ENCODE results near the gene PTRH1.

PTRH1 gene

GRCh38 chr9:127667127-127667844 lies 48.2 kb downstream of the PTRH1 start:
- H3K4me2 ChIP-seq (ENCODE audit: low read length, poor library complexity, severe bottlenecking) = no peak overlapping the region
- no peak overlapping the region for H4K91ac ChIP-seq (ENCODE audit: low read length)
- H2BK120ac ChIP-seq (ENCODE audit: low read depth, low read length) = no peak overlapping the region
- no peaks in the 10 kb centered on the region for H3K4me1 ChIP-seq (ENCODE audit: control insufficient read depth, insufficient read depth, low read depth, low read length)
- H3K23ac ChIP-seq (ENCODE audit: low read length in 2 of 2) = no peak overlapping the region
- H3K14ac ChIP-seq (ENCODE audit: low read length in 2 of 2) = no peak overlapping the region
- no peak overlapping the region for H3K9ac ChIP-seq (ENCODE audit: low read length)
- no peak overlapping the region for H2AFZ ChIP-seq (ENCODE audit: low read depth, low read length)
- H3K79me1 ChIP-seq (replicated peaks; ENCODE audit: low read length, poor library complexity, severe bottlenecking) = no peaks in the 10 kb centered on the region
- no peak overlapping the region for H3K27ac ChIP-seq (ENCODE audit: low read length, poor library complexity, severe bottlenecking)
- no peak overlapping the region for H2AK5ac ChIP-seq (ENCODE audit: low read length, severe bottlenecking)
- DNase-seq = no peak
- no peaks in the 10 kb centered on the region for H3K27me3 ChIP-seq (ENCODE audit: control insufficient read depth in 1 of 2, insufficient read depth in 1 of 2, low read length in 2 of 2)
- no peak overlapping the region for H2BK12ac ChIP-seq (ENCODE audit: low read length in 2 of 2)
- peaks cover 51 to 92% of the 10 kb centered on the region in 2 experiments for H3K36me3 ChIP-seq (ENCODE audit: control insufficient read depth in 1 of 2, insufficient read depth in 2 of 2, low read depth in 1 of 2, low read length in 2 of 2)
- H2BK15ac ChIP-seq (ENCODE audit: low read depth, poor library complexity, severe bottlenecking) = no peak overlapping the region
- no peak overlapping the region for H3K18ac ChIP-seq (ENCODE audit: low read depth in 1 of 2, low read length in 2 of 2)
- WGBS = 92% methylated on average over 3 of the region's 3 CpGs
- no peak overlapping the region for H4K8ac ChIP-seq (ENCODE audit: low read length)
- H3K4ac ChIP-seq (ENCODE audit: low read depth in 1 of 2, low read length in 2 of 2) = no peak overlapping the region
- no peaks in the 10 kb centered on the region for H3K9me3 ChIP-seq (ENCODE audit: control insufficient read depth, low read length)
- H3K4me3 ChIP-seq (ENCODE audit: insufficient read depth in 1 of 2, low read depth in 1 of 2, low read length in 2 of 2) = no peak overlapping the region
- no peak overlapping the region for H2BK5ac ChIP-seq (ENCODE audit: low read depth, low read length, poor library complexity, severe bottlenecking)

- H2BK12ac ChIP-seq (ENCODE audit: low read length in 2 of 2) = no peak overlapping the region
- no peak overlapping the region for H2BK5ac ChIP-seq (ENCODE audit: low read depth, low read length, poor library complexity, severe bottlenecking)
- no peaks in the 10 kb centered on the region for H3K27me3 ChIP-seq (ENCODE audit: control insufficient read depth in 1 of 2, insufficient read depth in 1 of 2, low read length in 2 of 2)
- H3K27ac ChIP-seq (ENCODE audit: low read length, poor library complexity, severe bottlenecking) = no peak overlapping the region
- no peak overlapping the region for H4K91ac ChIP-seq (ENCODE audit: low read length)
- H2AK5ac ChIP-seq (ENCODE audit: low read length, severe bottlenecking) = no peak overlapping the region
- H2AFZ ChIP-seq (ENCODE audit: low read depth, low read length) = no peak overlapping the region
- H3K4ac ChIP-seq (ENCODE audit: low read depth in 1 of 2, low read length in 2 of 2) = no peak overlapping the region
- H2BK15ac ChIP-seq (ENCODE audit: low read depth, poor library complexity, severe bottlenecking) = no peak overlapping the region
- peak overlapping the region; percentile 62 for H3K9ac ChIP-seq (ENCODE audit: low read length)
- no peaks in the 10 kb centered on the region for H3K9me3 ChIP-seq (ENCODE audit: control insufficient read depth, low read length)
- no peak overlapping the region for H3K4me3 ChIP-seq (ENCODE audit: insufficient read depth in 1 of 2, low read depth in 1 of 2, low read length in 2 of 2)
- no peaks in the 10 kb centered on the region for H3K79me1 ChIP-seq (replicated peaks; ENCODE audit: low read length, poor library complexity, severe bottlenecking)
- no peak overlapping the region for H3K23ac ChIP-seq (ENCODE audit: low read length in 2 of 2)
- no peak overlapping the region for H4K8ac ChIP-seq (ENCODE audit: low read length)
- peaks cover 44 to 92% of the 10 kb centered on the region in 2 experiments for H3K36me3 ChIP-seq (ENCODE audit: control insufficient read depth in 1 of 2, insufficient read depth in 2 of 2, low read depth in 1 of 2, low read length in 2 of 2)
- DNase-seq = no peak
- 78% methylated on average over 10 of the region's 10 CpGs for WGBS
- H3K18ac ChIP-seq (ENCODE audit: low read depth in 1 of 2, low read length in 2 of 2) = no peak overlapping the region
- H3K14ac ChIP-seq (ENCODE audit: low read length in 2 of 2) = no peak overlapping the region
- no peaks in the 10 kb centered on the region for H3K4me1 ChIP-seq (ENCODE audit: control insufficient read depth, insufficient read depth, low read depth, low read length)
- no peak overlapping the region for H3K4me2 ChIP-seq (ENCODE audit: low read length, poor library complexity, severe bottlenecking)
- H2BK120ac ChIP-seq (ENCODE audit: low read depth, low read length) = no peak overlapping the region
Observed at GRCh38 chr9:127664678-127665507, 50.6 kb downstream of the PTRH1 start.

- Histone ChIP-seq H3K36me3 (ENCODE audit: control insufficient read depth in 1 of 2, insufficient read depth in 2 of 2, low read depth in 1 of 2, low read length in 2 of 2) (peaks cover 45 to 94% of the 10 kb centered on the region in 2 experiments), H3K27ac (ENCODE audit: low read length, poor library complexity, severe bottlenecking) (no peak overlapping the region), H2BK12ac (ENCODE audit: low read length in 2 of 2) (no peak overlapping the region), H3K27me3 (ENCODE audit: control insufficient read depth in 1 of 2, insufficient read depth in 1 of 2, low read length in 2 of 2) (no peaks in the 10 kb centered on the region), H2BK120ac (ENCODE audit: low read depth, low read length) (no peak overlapping the region), H2BK5ac (ENCODE audit: low read depth, low read length, poor library complexity, severe bottlenecking) (no peak overlapping the region), H3K18ac (ENCODE audit: low read depth in 1 of 2, low read length in 2 of 2) (no peak overlapping the region), H3K9ac (ENCODE audit: low read length) (peak overlapping the region; percentile 62), H4K8ac (ENCODE audit: low read length) (no peak overlapping the region), H3K4ac (ENCODE audit: low read depth in 1 of 2, low read length in 2 of 2) (no peak overlapping the region), H3K4me3 (ENCODE audit: insufficient read depth in 1 of 2, low read depth in 1 of 2, low read length in 2 of 2) (no peak overlapping the region), H3K79me1 (replicated peaks; ENCODE audit: low read length, poor library complexity, severe bottlenecking) (no peaks in the 10 kb centered on the region), H2BK15ac (ENCODE audit: low read depth, poor library complexity, severe bottlenecking) (no peak overlapping the region), H3K14ac (ENCODE audit: low read length in 2 of 2) (no peak overlapping the region), H4K91ac (ENCODE audit: low read length) (no peak overlapping the region), H2AFZ (ENCODE audit: low read depth, low read length) (no peak overlapping the region), H3K23ac (ENCODE audit: low read length in 2 of 2) (no peak overlapping the region), H3K9me3 (ENCODE audit: control insufficient read depth, low read length) (no peaks in the 10 kb centered on the region), H3K4me2 (ENCODE audit: low read length, poor library complexity, severe bottlenecking) (no peak overlapping the region), H2AK5ac (ENCODE audit: low read length, severe bottlenecking) (no peak overlapping the region), H3K4me1 (ENCODE audit: control insufficient read depth, insufficient read depth, low read depth, low read length) (no peaks in the 10 kb centered on the region)
- 95% methylated on average over 7 of the region's 7 CpGs for WGBS
- DNase-seq = no peak
Observed at GRCh38 chr9:127664324-127664677, 51.2 kb downstream of the PTRH1 start.

All from mesenchymal stem cell (in vitro differentiated cells and primary cell).